Pons (tissue), 1 donor: ENCODE measurements around the gene TMEM209.
"Not testable (repeated sequence)": the region's sequence is repeated elsewhere in the genome, so short reads cannot be mapped to it uniquely, and the experiment has no call there.

Source experiments
- DNase-seq: peaks from one replicate; pipeline ENCODE4 v3.0.0-alpha.2; 2016; ENCODE audit warnings: low spot score

Gene TMEM209

DNA sequence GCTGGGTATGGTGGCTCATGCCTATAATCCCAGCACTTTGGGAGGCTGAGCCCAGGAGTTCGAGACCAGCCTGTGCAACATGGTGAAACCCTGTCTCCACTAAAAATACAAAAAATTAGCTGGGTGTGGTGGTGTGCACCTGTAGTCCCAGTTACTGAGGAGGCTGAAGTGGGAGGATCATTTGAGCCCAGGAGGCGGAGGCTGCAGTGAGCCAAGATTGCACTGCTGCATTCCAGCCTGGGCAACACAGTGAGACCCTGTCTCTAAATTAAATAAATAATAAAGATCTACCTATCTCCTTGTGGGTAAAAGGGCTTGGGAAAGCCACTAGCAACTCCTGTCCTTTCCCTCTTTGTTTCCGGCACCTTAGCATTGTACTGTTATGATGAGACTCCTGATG is 78.4 kb downstream of the TMEM209 start:
- not testable (repeated sequence) for DNase-seq

DNA sequence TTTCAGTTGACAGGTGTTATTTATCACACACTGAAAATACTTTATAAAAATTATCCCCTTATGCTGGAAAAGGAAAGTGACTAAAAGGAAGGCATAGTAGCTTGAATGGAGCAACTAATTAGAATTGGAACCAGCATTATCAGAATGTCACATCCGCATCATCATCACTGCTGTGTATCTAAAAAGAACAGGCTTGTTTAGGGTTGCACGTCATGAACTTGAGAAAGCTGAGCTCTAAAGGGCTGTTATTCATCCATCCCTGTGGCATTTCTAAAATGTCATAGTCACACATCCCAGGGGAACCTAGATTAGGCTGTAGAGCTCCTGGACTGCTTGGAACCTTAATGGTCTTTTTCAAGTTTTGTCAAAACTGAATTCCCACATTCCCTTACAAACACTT is 80.5 kb downstream of the TMEM209 start:
- DNase-seq = no peak

DNA sequence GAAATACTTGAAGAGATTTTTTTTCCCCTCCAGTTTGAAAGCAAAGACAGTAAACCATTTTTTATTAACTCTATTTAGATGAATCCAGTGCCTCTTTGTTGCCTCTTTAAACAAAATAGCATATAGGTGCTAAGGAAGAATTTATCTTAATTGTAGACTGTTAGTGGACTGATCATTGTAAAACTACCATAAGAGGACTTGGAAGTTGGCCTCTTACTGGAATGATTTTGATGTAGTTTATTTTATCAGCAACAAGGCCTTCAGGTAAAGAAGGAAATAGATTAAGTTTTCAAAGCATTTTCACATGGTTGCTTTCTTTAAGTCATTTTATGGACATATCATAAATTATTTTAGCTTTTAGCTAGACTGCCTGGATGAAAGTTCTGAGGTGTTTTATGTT is 81.7 kb downstream of the TMEM209 start:
- DNase-seq = no peak

DNA sequence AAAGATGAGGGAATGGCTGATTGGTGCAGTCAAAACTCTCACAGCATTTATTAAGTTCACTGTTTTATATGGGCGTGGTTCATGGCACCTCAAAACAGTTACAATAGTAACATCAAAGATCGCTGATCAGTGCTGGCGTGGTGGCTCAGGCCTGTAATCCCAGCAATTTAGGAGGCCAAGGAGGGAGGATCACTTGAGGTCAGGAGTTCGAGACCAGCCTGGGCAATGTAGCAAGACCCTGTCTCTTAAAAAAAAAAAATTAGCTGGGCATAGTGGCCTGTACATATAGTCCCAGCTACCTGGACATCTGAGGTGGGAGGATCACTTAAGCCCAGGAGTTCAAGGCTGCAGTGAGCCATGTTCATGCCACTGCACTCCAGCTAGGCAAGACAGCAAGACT is 86.4 kb downstream of the TMEM209 start:
- no peak for DNase-seq

DNA sequence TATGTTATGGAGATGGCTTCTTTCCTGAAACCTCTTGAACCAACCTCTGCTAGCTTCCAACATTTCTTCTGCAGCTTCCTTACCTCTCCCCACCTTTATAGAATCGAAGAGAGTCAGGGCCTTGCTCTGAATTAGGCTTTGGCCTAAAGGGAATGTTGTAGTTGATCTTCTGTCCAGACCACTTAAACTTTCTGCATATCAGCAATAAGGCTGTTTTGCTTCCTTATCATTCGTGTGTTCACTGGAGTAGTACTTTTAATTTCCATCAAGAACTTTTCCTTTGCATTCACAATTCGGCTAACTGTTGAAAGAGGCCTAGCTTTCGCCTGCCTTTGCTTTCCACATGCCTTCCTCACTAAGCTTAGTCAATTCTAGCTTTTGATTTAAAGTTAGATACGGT is 86.9 kb downstream of the TMEM209 start:
- no peak for DNase-seq

DNA sequence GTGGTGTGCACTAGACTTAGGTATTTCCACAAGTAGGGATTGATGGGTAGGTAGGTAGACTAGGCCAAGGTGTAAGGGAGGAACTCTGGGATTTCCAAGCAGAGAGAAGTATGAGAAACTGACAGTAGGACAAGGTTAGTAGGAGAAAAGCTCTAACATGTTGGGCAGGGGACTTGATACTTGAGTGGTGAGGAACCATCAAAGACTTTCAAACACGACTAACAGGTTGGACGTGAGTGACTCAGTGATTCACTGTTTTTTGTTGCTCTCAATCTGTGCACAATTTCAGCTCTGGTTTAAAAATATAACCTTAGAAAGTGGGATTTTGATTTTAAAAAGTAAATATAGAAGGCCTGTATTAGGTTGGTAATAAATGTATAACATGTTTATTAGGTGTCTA is 90.4 kb downstream of the TMEM209 start:
- no peak for DNase-seq
